Limb (tissue), 2 donors: ENCODE measurements around the gene POU5F1.
"Not testable (repeated sequence)": the region's sequence is repeated elsewhere in the genome, so short reads cannot be mapped to it uniquely, and the experiment has no call there.

ENCODE experiments used
- DNase-seq, 2 donors: peaks; one replicate each; pipeline ENCODE4 v3.0.0-alpha.2; 2016; ENCODE audit errors: extremely low spot score in 2 of 2

POU5F1 gene

DNA sequence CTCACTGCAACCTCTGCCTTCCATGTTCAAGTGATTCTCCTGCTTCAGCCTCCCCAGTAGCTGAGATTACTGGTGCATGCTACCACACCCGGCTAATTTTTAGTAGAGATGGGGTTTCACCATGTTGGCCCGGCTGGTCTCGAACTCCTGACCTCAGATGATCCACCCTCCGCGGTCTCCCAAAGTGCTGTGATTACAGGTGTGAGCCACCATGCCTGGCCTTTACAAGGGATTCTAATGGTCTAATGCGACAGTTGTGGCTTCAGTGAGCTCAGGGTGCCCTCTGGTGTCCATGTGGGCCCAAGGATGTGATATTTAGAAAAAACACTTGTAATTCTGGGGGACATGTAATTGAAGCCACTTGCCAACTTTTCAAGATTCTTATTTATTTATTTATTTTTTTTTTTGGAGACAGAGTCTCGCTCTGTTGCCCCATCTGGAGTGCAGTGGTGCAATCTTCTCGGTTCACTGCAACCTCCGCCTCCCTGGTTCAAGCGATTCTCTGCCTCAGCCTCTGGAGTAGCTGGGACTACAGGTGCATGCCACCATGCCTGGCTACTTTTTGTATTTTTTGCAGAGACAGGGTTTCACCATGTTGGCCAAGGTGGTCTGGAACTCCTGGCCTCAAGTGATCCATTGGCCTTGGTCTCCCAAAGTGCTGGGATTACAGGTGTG, 22.1 kb upstream of the POU5F1 start:
- DNase-seq: peak; percentile 40 to 63

- no peak for DNase-seq
Measured at GRCh38 chr6:31190488-31190887, 20.0 kb upstream of the POU5F1 start.

DNA sequence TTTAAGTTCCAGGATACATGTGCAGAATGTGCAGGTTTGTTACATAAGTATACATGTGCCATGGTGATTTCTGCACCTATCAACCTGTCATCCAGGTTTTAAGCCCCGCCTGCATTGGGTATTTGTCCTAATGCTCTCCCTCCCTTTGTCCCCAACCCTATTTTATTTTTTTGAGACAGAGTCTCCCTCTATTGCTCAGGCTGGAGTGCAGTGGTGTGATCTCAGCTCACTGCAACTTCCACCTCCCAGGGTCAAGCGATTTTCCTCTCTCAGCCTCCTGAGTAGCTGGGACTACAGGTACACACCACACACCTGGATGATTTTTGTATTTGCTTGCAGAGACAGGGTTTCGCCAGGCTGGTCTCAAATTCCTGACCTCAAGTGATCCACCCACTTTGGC, 18.7 kb upstream of the POU5F1 start:
- DNase-seq: not testable (repeated sequence)

DNA sequence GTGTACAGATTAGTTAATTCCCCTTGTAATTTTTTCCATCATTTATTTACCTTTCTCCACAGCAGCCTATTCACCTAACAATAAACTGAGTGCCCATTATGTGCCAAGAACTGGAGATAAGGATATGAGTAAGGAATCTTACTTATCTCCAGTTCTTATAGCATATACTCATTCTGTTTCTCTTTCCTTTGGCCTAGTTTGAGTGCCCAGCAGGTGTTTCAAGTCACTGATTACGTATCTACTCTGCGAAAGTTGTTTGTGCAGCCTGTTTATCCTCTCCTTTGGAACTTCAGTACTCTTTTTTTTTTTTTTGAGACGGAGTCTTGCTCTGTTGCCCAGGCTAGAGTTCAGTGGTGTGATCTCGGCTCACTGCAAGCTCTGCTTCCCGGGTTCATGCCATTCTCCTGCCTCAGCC, 17.3 kb upstream of the POU5F1 start:
- DNase-seq: no peak

DNA sequence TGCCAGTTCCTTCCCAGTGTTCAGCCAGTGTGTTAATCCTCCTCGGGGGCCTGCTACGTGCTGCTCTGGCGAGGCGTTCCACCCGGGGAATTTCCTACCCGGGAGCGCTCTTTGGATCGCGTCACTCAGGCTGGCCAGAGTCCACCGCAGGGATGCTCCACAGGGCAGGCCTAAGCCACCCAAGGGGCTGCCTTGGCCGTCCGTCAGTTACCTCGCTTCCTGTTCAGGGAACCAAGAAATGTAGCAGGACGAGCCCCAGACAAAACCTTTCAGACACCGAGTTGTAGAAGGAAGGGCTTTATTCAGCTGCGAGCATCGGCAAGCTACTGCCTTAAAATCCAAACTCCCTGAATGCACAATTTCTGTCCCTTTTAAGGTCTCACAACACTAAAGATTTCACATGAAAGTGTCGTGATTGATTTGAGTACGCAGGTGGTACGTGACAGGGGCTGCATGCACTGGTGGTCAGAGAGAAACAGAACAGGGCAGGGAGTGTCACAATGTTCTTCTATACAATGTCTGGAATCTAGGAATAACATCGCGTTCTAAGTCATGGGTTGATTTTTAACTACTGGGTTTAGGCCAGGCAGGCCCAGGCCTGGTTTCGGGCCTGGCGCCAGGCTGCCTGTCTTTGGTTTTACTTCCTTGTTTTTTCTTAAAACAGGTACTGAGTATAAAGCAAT, 15.7 kb upstream of the POU5F1 start:
- no peak for DNase-seq

DNA sequence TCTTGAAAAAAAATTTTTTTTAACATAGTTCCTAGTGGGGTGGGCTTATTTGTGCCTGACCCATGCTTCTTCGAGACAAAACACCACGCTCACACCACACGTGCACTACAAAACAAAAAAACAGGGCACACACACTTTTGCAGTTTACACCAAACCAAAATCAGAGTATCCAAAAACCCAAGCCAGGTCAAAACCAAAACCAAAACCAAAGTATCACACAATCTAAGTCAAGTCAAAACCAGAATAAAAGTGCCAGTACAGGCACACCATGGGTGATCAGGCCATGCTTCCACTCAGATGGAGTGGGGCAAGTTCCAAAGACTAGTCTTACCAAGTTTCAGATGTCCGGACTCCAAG, 15.2 kb upstream of the POU5F1 start:
- DNase-seq: not testable (repeated sequence)

DNA sequence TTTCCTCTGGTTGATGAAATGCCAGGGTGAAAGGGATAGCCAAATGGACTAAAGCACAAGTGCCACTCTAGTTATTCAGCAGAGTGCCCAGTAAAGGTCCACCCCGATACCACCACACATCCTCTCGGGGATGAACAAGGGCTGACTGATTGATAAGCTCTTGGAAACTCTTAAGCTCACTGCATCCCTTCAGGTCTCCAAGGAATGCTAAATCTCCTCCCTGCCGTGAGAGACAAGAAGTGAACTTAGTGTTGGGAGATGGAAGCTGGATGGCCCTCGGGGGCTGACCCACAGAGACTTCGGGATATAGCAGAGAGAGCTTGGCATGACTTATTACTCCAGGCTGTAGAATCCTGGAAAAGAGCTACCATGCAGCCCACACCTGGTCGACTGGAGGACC, 13.4 kb upstream of the POU5F1 start:
- DNase-seq: not testable (repeated sequence)

- DNase-seq: not testable (repeated sequence)
Measured at GRCh38 chr6:31183287-31183686, 12.8 kb upstream of the POU5F1 start.

- peak; percentile 64 to 68 for DNase-seq
Measured at GRCh38 chr6:31180500-31180899, 10.0 kb upstream of the POU5F1 start.

DNA sequence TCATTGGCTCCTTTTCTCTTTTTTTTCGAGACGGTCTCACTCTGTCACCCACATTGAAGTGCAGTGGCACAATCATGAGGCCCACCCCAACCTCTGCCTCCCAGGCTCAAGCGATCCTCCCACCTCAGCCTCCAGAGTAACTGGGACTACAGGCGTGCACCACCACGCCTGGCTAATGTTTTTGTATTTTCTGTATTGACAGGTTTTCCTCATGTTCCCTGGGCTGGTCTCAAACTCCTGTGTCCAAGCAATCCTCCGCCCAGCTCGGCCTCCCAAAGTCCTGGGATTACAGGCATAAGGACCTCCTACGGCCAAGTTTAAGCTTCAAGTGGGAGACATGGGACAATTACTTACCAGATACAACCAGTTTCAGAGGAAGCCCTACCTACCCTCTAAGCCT, 9.4 kb upstream of the POU5F1 start:
- DNase-seq: no peak

GRCh38 chr6:31179042-31179386, 8.5 kb upstream of the POU5F1 start:
- DNase-seq: no peak

DNA sequence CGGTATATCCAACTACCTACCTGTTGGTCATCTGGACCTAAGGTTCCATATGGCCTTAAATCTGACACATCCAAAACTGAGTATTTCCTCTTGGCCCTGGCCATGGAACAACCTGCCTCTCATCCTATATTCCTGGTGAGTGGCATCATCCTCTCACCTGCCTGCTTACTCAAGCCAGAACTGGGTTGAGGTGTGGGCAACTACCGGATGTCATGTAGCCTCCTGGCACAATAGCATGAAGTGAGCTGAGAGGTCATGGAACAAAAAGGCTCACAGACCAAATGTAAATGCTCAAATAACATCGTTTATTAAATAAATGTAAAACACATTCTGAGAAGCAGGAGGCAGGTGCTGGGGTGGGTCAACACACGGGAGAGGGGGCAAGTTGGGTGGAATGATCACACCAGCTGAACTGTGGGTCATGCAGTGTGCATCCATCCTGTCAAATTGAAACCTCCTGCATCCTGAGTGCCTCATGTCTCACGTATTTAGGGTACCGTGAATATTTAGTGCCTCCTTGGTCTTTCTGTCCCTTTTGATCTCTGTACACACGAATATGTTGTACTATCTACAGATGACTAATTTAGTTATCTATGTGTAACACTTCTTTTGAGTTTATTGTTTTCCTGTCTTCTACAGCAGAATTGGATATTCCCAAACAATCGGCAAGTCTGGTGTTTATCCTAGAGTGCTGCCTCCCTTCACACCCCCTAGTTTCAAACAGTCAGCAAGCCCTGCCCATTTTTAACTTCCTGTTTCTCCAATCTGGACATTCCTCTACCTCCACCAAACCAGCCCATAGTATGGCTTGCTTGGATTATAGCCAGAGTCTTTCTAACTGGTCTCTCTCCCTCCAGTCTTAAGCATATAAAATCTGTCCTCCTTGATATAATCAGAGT, 7.9 kb upstream of the POU5F1 start:
- no peak for DNase-seq

DNA sequence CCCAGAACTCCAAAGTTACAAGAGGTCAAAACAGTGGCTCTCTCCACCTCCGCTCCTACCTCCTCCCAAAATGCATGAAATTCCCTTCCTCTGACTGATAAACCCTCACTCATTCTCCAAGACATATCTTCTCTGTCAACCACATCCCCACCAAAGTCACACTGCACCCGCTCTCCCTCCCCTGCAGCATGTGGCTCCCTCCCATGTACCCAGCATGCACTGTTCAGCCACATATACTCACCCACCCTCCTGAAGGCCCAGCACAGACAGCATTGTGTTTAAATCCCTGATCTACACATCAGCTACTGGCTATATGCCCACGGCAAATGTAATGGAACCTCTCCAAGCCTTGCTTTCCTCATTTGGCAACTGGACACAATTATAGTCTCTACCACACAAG, 5.5 kb upstream of the POU5F1 start:
- peak in 1 of 2 donors; percentile 2 for DNase-seq

DNA sequence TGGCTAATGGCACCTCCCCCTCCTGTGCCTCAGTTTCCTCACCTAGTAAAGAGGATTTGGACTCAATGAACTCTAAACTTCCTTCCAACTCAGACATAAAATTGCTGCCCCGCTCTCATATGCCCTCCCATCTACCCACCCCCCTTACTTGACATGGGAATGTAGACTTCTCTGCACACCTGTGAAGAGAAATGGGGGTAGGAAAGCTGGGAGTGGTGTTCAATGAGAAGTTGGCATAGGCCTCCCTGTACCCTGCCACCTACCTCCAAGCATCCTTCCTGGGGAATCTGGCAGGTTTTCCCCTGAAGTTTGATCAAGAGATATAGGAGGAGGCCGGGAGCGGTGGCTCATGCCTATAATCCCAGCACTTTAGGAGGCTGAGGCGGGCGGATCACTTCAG, 3.9 kb upstream of the POU5F1 start:
- no peak for DNase-seq

- DNase-seq: no peak
Measured at GRCh38 chr6:31173406-31173805, 2.9 kb upstream of the POU5F1 start.

GRCh38 chr6:31172973-31173384, 2.5 kb upstream of the POU5F1 start:
- DNase-seq: no peak

- DNase-seq: no peak
Measured at GRCh38 chr6:31171931-31172905, 1.7 kb upstream of the POU5F1 start.

DNA sequence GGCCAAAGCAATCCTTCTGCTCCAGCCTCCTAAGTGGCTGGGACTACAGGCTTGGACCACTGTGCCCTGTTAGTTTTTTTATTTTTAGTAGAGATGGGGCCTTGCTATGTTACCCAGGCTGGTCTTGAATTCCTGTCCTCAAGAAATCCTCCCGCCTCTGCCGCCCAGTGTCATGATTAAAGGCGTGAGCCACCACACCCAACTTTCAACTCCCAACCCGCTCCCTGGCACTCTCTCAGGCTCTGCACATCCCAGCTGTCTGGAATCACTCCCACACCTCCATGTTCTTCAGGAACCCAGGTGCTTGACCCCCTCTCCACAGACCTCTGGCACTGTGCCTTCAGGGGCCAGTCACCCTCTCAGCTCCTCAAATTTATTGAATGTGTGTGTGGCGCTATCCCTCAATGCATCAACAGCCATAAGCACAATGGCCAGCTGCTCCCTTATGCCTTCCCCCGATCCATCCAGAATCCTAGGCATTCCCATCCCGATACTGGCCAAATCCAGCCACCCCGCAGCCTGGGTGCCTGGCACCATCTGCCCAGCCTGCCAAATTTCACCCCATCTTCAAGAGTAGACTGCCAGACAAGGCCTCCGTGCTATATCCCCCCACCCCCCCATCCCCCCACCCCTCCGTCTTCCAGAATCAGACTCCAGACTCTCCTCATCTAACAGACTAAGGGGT, 647 bp upstream of the POU5F1 start:
- no peak for DNase-seq

- not testable (repeated sequence) for DNase-seq
Measured at GRCh38 chr6:31169858-31170599, 453 bp downstream of the POU5F1 start.
